Fibroblast of pulmonary artery (primary cell): ENCODE results near the gene PGAM5.

Source experiments
- DNase-seq: peaks from one replicate; pipeline ENCODE4 v3.0.0-alpha.2; 2010; ENCODE audit warnings: low read depth
- H3K4me3 ChIP-seq: replicated peaks from 2 replicates; pipeline ENCODE4 v1.5.1; 2011; ENCODE audit warnings: low read depth, mild to moderate bottlenecking, control low read depth, low read length, moderate library complexity
- TF ChIP-seq, protein P1 (sequence below): IDR thresholded peaks from 2 replicates; pipeline ENCODE4 v1.5.1; 2011; ENCODE audit warnings: mild to moderate bottlenecking, control low read depth, low read length, inconsistent platforms; ENCODE audit errors: missing control alignments

PGAM5 gene

DNA sequence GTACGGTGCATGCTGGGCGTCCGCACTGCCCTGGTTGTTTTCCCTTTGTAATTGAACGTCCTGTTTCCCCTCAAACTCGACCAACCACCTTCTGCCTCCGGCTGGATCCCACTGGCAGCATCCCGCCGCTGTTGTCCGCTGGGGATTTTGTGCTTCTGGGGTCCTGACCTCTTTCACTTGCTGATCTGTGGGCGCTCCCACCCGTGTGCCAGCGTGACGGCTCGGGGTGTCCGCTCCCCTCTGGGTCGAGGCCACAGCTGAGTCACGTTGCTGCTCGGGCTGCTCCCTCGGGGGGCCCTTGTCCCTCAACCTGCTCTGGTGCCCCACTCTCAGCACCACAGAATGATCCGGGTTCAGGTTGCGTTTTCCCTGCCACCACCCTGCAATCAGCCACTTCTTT, 8.0 kb downstream of the PGAM5 start:
- H3K4me3 ChIP-seq = no peak overlapping the region
- TF ChIP-seq, protein P1, sequence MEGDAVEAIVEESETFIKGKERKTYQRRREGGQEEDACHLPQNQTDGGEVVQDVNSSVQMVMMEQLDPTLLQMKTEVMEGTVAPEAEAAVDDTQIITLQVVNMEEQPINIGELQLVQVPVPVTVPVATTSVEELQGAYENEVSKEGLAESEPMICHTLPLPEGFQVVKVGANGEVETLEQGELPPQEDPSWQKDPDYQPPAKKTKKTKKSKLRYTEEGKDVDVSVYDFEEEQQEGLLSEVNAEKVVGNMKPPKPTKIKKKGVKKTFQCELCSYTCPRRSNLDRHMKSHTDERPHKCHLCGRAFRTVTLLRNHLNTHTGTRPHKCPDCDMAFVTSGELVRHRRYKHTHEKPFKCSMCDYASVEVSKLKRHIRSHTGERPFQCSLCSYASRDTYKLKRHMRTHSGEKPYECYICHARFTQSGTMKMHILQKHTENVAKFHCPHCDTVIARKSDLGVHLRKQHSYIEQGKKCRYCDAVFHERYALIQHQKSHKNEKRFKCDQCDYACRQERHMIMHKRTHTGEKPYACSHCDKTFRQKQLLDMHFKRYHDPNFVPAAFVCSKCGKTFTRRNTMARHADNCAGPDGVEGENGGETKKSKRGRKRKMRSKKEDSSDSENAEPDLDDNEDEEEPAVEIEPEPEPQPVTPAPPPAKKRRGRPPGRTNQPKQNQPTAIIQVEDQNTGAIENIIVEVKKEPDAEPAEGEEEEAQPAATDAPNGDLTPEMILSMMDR = no peak
- DNase-seq = no peak

DNA sequence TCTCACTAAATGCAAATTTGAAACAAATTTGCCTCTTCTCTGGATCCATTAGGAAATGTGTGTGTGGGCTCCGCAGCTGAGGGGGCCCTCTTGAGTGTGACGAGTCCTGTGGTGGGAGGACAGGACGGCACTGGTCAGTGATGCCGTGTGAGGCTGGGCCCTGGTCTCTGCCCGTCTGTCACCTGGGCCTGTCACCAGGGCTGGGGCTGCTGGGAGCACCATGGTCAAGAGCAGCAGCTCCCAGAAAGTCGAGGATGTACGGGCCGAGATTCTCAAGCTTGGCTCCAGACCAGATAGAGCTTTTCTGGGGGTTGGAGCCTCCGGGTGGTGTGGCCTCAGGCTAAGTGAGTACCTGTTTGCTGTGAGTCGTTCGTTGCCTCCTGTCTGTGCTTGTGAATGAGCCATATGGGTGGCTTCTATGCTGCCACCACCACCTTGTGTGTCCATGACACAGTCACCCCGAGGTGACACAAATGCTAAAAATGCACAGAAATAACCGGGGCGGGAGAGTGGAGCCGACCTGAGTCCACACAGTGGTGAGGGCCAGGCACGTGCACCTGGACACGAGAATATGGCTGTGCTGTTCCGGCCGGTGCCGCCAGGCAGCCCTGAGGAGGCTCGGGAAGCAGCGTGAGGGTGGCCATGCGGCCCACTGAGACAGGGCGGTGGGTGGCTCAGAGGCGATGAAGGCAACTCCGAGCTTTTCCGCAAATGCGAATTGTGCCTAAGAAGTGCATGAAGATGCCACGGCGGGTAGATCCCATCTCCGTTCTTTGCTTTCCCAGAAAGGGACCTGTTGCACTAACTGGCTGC, 8.7 kb downstream of the PGAM5 start:
- no peak for DNase-seq
- TF ChIP-seq, protein P1 = no peak
- no peak overlapping the region for H3K4me3 ChIP-seq

DNA sequence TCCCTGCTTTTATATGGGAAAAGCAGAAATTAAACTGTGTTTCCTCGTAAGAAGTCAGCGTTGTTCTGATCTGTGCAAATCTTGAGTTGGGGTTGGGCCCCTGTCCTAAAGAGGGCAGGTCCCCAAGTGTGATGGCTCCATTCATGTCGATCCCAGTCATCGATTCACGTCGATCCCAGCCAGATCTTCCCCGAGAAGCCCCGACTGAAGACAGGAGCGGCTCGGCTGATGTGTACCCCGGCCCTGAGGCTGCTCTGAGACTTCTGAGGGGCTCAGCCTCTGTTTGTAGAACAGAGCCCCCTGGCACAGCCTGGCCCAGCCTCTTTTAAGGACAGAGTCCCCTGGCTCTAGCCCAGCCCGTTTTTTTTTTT, 9.3 kb downstream of the PGAM5 start:
- TF ChIP-seq, protein P1 = no peak
- no peak for DNase-seq
- H3K4me3 ChIP-seq = no peak overlapping the region

DNA sequence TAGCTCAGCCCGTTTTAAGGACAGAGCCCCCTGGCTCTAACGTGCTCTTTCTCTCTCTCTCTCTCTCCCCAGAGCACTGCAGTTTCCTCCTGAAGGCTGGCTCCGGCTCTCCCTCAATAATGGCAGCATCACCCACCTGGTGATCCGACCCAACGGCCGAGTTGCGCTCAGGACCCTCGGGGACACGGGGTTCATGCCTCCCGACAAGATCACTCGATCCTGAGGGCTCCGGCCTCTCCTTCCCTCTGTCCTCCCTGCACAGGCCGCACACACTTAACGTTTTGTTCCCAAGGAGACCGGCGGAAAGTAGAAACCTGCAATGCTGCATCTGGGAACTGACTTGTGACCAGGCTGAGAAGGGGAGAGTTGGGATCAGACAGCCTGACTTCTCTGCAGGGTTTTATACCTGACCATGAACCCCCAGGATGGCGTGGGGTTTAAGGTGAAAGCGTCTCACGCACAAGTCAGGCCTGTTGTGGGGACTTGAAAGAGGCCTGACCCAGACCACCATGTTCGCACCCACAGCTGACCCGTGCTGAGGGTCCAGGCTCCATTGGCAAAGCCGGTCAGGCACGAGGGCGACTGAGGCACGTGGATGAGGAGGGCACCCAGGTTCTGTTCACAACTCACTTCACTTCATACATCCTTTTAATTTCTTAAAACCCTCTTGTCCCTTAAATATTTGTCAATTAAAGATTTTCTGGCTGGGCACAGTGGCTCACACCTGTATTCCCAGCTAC, 10.1 kb downstream of the PGAM5 start:
- DNase-seq = no peak
- TF ChIP-seq, protein P1 = no peak
- H3K4me3 ChIP-seq = no peak overlapping the region

DNA sequence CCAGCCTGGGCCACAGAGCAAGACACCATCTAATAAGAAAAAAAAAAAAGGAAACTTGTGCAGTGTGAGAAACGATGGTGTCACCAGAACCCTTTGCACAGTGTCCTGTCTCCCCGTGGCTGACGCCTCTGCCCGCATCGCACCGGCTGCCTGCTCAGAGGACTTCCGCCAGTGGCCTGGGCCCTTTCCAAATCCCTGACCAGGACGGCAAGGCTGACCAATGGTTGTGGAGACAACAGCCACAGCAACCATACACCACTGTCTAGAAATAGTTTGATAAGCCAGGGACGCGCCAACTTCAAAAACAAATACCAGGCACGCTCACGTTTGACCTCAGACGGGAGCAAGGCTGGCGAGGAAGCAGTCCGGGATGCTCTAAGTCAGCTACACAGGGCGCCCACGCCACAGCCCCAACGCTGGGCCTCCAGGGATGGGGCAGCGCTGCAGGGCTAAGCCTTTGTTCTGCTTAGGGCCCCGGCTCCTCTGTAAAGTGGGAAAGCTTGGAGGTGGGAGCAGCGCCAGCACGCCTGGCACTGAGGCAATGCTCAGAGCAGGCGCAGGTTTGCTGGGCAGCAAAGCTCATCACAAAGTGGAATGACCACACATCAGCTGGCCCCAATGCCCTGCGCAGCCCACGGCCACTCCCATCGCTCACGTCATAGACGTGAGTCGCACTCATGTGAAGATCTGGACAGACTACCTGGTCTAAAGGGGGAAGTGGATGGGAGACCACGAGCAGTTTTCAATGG, 12.5 kb downstream of the PGAM5 start:
- no peak overlapping the region for H3K4me3 ChIP-seq
- peak; percentile 13 for DNase-seq
- TF ChIP-seq, protein P1 = no peak

DNA sequence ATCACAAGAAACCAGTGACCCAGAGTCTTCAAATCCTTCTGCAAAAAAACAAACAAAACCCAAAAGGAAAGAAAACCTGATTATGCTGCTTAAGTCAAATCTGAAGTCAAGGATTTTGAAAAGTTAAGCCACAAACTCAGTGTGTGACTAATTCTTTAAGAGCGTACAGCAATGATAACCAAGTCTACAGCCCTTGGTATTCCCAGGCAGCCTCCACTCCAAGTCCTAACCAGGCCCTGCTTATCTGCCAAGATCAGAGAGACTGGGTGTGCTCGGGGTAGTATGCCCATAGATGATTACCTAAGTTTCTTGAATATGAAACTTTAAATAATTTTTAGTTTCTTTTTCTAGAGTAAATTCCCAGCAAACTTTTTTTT, 13.1 kb downstream of the PGAM5 start:
- TF ChIP-seq, protein P1 = no peak
- H3K4me3 ChIP-seq = no peak overlapping the region
- DNase-seq = peak; percentile 42
